ENCODE results near the gene OASL. TPM values are rescaled to one million over a fixed set of nuclear protein-coding genes. Genes with fewer than 3 reads are reported as not detected.

OASL gene
- total RNA-seq, 1 experiment from 2014 or later: not detected

DNA sequence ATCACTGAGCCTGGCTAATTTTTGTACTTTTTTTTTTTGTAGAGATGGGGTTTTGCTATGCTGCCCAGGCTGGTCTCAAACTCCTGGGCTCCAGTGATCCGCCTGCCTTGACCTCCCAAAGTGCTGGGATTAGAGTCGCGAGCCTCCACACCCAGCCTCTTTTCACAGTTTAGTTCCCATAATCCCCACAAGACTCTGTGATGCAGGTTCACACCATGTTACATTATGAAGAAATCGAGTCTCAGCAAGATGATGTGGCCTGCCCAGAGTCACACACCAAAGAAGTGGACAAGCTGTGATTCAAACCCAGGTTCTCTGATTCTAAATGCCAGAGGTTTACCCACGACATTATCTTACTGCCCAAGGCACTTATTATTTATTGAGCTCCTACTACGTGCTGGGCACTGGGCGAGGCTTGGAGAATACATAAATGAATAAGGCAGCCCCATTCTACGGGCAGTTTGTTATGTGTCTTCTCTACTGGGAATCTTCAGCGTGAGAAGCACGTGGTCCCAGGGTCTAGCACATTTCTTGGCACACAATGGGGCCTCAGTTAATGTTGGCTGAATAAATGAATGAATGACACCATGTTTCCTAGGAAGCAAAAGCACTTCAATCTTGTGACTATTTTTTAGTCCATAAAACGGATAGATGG lies 23.5 kb upstream of the OASL start:
- peaks cover 2 to 8% of the 10 kb centered on the region in 2 experiments; a peak in 3 of 4 replicates for H3K4me1 Mint-ChIP-seq
- no peak overlapping the region for H3K27ac Mint-ChIP-seq
- TF ChIP-seq CTCF (conservative IDR thresholded peaks at IDR 0.05): no peak

More for the DNA sequence above, 23.5 kb upstream of the OASL start:
- H3K4me3 Mint-ChIP-seq: no peak overlapping the region
- no peak overlapping the region for H4K5ac ChIP-seq (ENCODE audit: insufficient read length, low read depth, low read length)
- no CpG with 5 or more reads among the region's 11 CpGs for WGBS (ENCODE audit: extremely low coverage, insufficient read length, low lambda C conversion rate)
- no peaks in the 10 kb centered on the region for H3K79me1 ChIP-seq (ENCODE audit: insufficient read depth, low read depth, low read length, poor library complexity, severe bottlenecking)
- no peak overlapping the region for H3K56ac ChIP-seq (ENCODE audit: insufficient read length, low read depth, low read length)
- H3K4ac ChIP-seq (ENCODE audit: low read depth, low read length): no peak overlapping the region
- peaks cover 5% of the 10 kb centered on the region for H3K27me3 Mint-ChIP-seq (ENCODE audit: low read depth)
- H3K4me2 ChIP-seq (ENCODE audit: insufficient read depth, insufficient read length, low read length): no peak overlapping the region
- no peaks in the 10 kb centered on the region for H3K27me3 ChIP-seq (ENCODE audit: insufficient read depth, low read length)
- H2BK12ac ChIP-seq (ENCODE audit: insufficient read length, low read depth, low read length): no peak overlapping the region
- no peak for DNase-seq
- no peak overlapping the region for H2AFZ ChIP-seq (ENCODE audit: low read length)
- no peaks in the 10 kb centered on the region for H3K9me3 Mint-ChIP-seq
- H3K23me2 ChIP-seq (ENCODE audit: insufficient read length, low read depth, low read length, poor library complexity, severe bottlenecking): no peaks in the 10 kb centered on the region
- no peak overlapping the region for H2BK20ac ChIP-seq (ENCODE audit: low read depth, low read length, poor library complexity, severe bottlenecking)
- no peaks in the 10 kb centered on the region for H3K36me3 Mint-ChIP-seq (ENCODE audit: insufficient read depth in 1 of 3, low read depth in 3 of 3)
- H4K8ac ChIP-seq (replicated peaks; ENCODE audit: insufficient read length, low read depth, low read length): no peak overlapping the region
- no peak overlapping the region for H3K27ac ChIP-seq (ENCODE audit: insufficient read length, low read depth, low read length)
- no peaks in the 10 kb centered on the region for H4K20me1 ChIP-seq (ENCODE audit: control insufficient read depth, insufficient read depth, insufficient read length)
- H3K9ac ChIP-seq (ENCODE audit: extremely low read depth, insufficient read length, low read length): no peak overlapping the region
- H3K18ac ChIP-seq (ENCODE audit: insufficient read length, low read depth, low read length): no peak overlapping the region
- no peak overlapping the region for H2BK5ac ChIP-seq (ENCODE audit: insufficient read length, low read length)
- no peak overlapping the region for H3T11ph ChIP-seq (ENCODE audit: low read length)
- H2BK120ac ChIP-seq (ENCODE audit: low read depth, low read length, poor library complexity, severe bottlenecking): no peak overlapping the region
- H4K91ac ChIP-seq (ENCODE audit: insufficient read length, low read depth, low read length): no peak overlapping the region
- no peaks in the 10 kb centered on the region for H3K9me3 ChIP-seq (ENCODE audit: control insufficient read depth, low read depth, low read length)
- H2BK15ac ChIP-seq (ENCODE audit: low read depth, low read length): no peak overlapping the region; the same call in 1 of the 2 replicates
- H3K4me1 ChIP-seq (ENCODE audit: insufficient read depth, low read length): no peaks in the 10 kb centered on the region
- H3K79me2 ChIP-seq (ENCODE audit: insufficient read depth, low read length): no peaks in the 10 kb centered on the region
- H2AK5ac ChIP-seq (ENCODE audit: insufficient read length, low read length): no peak overlapping the region
- no peak overlapping the region for H3K23ac ChIP-seq (ENCODE audit: insufficient read length, low read depth, low read length)
- no peak overlapping the region for H3K14ac ChIP-seq (ENCODE audit: insufficient read depth, low read length)

All from H9 (cell line).